HG03103 (cell line): ENCODE data around the gene RBM4B.

Experiments used
- ATAC-seq: cut with Tn5 transposase; IDR thresholded peaks from one replicate; pipeline ENCODE4 v1.9.1; 2021; ENCODE audit warnings: low read depth; ENCODE audit not compliant: unreplicated experiment

The RBM4B gene

GRCh38 chr11:66616379-66617154, 61.1 kb downstream of the RBM4B start, which contains the start of gene RBM14:
Gene RBM14 (plus strand): TSS chr11:66616630. CDS start chr11:66616721, 91 bp downstream.
- ATAC-seq, result peak; percentile 87
